LNCAP (cell line): Measurements from ENCODE around the gene XIRP1.

ENCODE experiments used
- CTCF ChIP-seq: fragments of 450-650 bp; IDR thresholded peaks from 2 replicates; pipeline ENCODE4 v1.5.1; 2017; ENCODE audit warnings: mild to moderate bottlenecking

Gene XIRP1

GRCh38 chr3:39192490-39193092 is at the start of gene XIRP1:
Gene XIRP1 (minus strand): TSS chr3:39192595. CDS start chr3:39189445, 3,150 bp downstream.
- no peak for TF ChIP-seq CTCF

GRCh38 chr3:39241561-39241960 is 49.2 kb upstream of the XIRP1 start:
- no peak for TF ChIP-seq CTCF

- no peak for TF ChIP-seq CTCF
These were observed 44.6 kb upstream of the XIRP1 start for GRCh38 chr3:39237027-39237426.

- TF ChIP-seq CTCF, result no peak
These were observed 42.3 kb upstream of the XIRP1 start for GRCh38 chr3:39234651-39235050.

- TF ChIP-seq CTCF, result no peak
These were observed 40.5 kb upstream of the XIRP1 start for GRCh38 chr3:39232859-39233258.

GRCh38 chr3:39230453-39230852 is 38.1 kb upstream of the XIRP1 start:
- TF ChIP-seq CTCF, result no peak

- TF ChIP-seq CTCF, result no peak
These were observed 36.1 kb upstream of the XIRP1 start for GRCh38 chr3:39228496-39228895.
